H1 (cell line): ENCODE measurements around the gene MEIOSIN. TPM values are rescaled to one million over a fixed set of nuclear protein-coding genes. Genes with fewer than 3 reads are reported as not detected.

Experiments used
- CTCF ChIA-PET: fragments of 300-600 bp; sonication (Branson Sonifier 250); formaldehyde crosslinking; loops from one replicate; lab custom pipeline; 2021; ENCODE audit not compliant: partially characterized antibody; lab: Charles Lee
- POLR2A ChIA-PET: fragments of 300-600 bp; sonication (Branson Sonifier 250); formaldehyde crosslinking; loops from one replicate; lab custom pipeline; 2021; ENCODE audit warnings: inconsistent platforms; ENCODE audit not compliant: partially characterized antibody; lab: Charles Lee
- DNase-seq, 2 experiments: peaks; one replicate each; pipeline versions ENCODE4 v3.0.0 to v3.0.0-alpha.2; 2010 to 2022; ENCODE audit warnings: low spot score in 2 of 2, low read depth in 1 of 2, mixed read lengths in 1 of 2
- FAIRE-seq: peaks from 2 replicates; lab custom pipeline; 2011; peaks lifted over from hg19 to GRCh38; lab: Jason Lieb, UNC
- H2AFZ ChIP-seq: 2 replicates; pipeline ENCODE4 v1.8.1; 2012; ENCODE audit warnings: low read length, inconsistent platforms
- H2AK5ac ChIP-seq: 2 replicates; pipeline ENCODE4 v1.6.1; 2013; ENCODE audit warnings: low read depth, low read length
- H2BK120ac ChIP-seq: replicated peaks from 2 replicates; pipeline ENCODE3; 2013; ENCODE audit warnings: low read depth, low read length, inconsistent platforms
- H2BK12ac ChIP-seq: 2 replicates; pipeline ENCODE4 v1.6.1; 2013; ENCODE audit warnings: low read depth, low read length
- H2BK15ac ChIP-seq: 2 replicates; pipeline ENCODE4 v1.6.1; 2013; ENCODE audit warnings: low read length
- H2BK20ac ChIP-seq: 2 replicates; pipeline ENCODE4 v1.6.1; 2013; ENCODE audit warnings: low read length
- H2BK5ac ChIP-seq: 2 replicates; pipeline ENCODE4 v1.6.1; 2013; ENCODE audit warnings: low read depth, low read length
- H3K14ac ChIP-seq: 2 replicates; pipeline ENCODE4 v1.6.1; 2013; ENCODE audit warnings: inconsistent platforms; ENCODE audit not compliant: insufficient read length
- H3K18ac ChIP-seq: 2 replicates; pipeline ENCODE4 v1.6.1; 2013; ENCODE audit warnings: low read length; ENCODE audit errors: extremely low read depth
- H3K23ac ChIP-seq: 2 replicates; pipeline ENCODE4 v1.6.1; 2013; ENCODE audit warnings: inconsistent platforms; ENCODE audit not compliant: insufficient read length
- H3K23me2 ChIP-seq: 2 replicates; pipeline ENCODE4 v1.6.1; 2013; ENCODE audit warnings: low read depth, low read length
- H3K27ac ChIP-seq: 2 replicates; pipeline ENCODE4 v1.6.1; 2011; ENCODE audit warnings: low read depth, low read length, inconsistent platforms
- H3K27me3 ChIP-seq, 4 experiments: replicated peaks in 1 of 4; 1 replicate in 1 of 4; 2 replicates in 3 of 4; pipeline versions ENCODE4 v1.6.1 to v1.8.1; 2011 to 2013; ENCODE audit warnings: low read length in 3 of 4, mild to moderate bottlenecking in 3 of 4, inconsistent platforms in 2 of 4, mixed read lengths in 2 of 4, moderate library complexity in 1 of 4; ENCODE audit not compliant: control insufficient read depth in 3 of 4, insufficient read depth in 3 of 4; ENCODE audit errors: extremely low read depth in 1 of 4
- H3K36me3 ChIP-seq, 4 experiments: 2 replicates each; pipeline versions ENCODE4 v1.6.1 to v1.8.1; 2011 to 2013; ENCODE audit warnings: mild to moderate bottlenecking in 4 of 4, low read length in 3 of 4, moderate library complexity in 2 of 4, control low read depth in 1 of 4, inconsistent platforms in 1 of 4; ENCODE audit not compliant: insufficient read depth in 4 of 4, control insufficient read depth in 2 of 4
- H3K4ac ChIP-seq: replicated peaks from 2 replicates; pipeline ENCODE3; 2013; ENCODE audit warnings: low read length, low read depth, mixed read lengths, inconsistent platforms; ENCODE audit not compliant: insufficient read length
- H3K4me1 ChIP-seq, 4 experiments: replicated peaks in 1 of 4; 1 replicate in 1 of 4; 2 replicates in 3 of 4; pipeline versions ENCODE4 v1.6.1 to v1.8.1; 2011 to 2013; ENCODE audit warnings: low read length in 3 of 4, inconsistent platforms in 2 of 4, mixed read lengths in 1 of 4; ENCODE audit not compliant: insufficient read depth in 4 of 4, control insufficient read depth in 3 of 4
- H3K4me2 ChIP-seq, 2 experiments: 2 replicates each; pipeline versions ENCODE4 v1.6.1 to v1.8.1; 2011 to 2013; ENCODE audit warnings: low read depth in 2 of 2, low read length in 2 of 2, control low read depth in 1 of 2, inconsistent platforms in 1 of 2, mild to moderate bottlenecking in 1 of 2; ENCODE audit not compliant: insufficient read depth in 1 of 2
- H3K4me3 ChIP-seq, 4 experiments: fragments of 200-600, 300-600 bp in 1 of 4; sonication (generic), shearing (Covaris generic), sonication (Bioruptor Twin) in 1 of 4; 2 replicates each; pipeline versions ENCODE4 v1.5.1 to v1.8.1; 2011 to 2016; ENCODE audit warnings: low read length in 4 of 4, low read depth in 3 of 4, control low read depth in 2 of 4, inconsistent platforms in 2 of 4, mild to moderate bottlenecking in 2 of 4, mixed read lengths in 1 of 4, moderate library complexity in 1 of 4; ENCODE audit not compliant: insufficient read depth in 2 of 4; ENCODE audit errors: extremely low read depth in 1 of 4
- H3K56ac ChIP-seq: replicated peaks from 2 replicates; pipeline ENCODE3; 2013; ENCODE audit warnings: low read depth, mild to moderate bottlenecking, mixed read lengths, low read length, inconsistent platforms; ENCODE audit not compliant: insufficient read length
- H3K79me1 ChIP-seq: 2 replicates; pipeline ENCODE4 v1.6.1; 2013; ENCODE audit warnings: low read depth, low read length, control low read depth
- H3K79me2 ChIP-seq, 2 experiments: 2 replicates each; pipeline versions ENCODE4 v1.6.1 to v1.8.1; 2012 to 2013; ENCODE audit warnings: low read length in 2 of 2, mild to moderate bottlenecking in 2 of 2, inconsistent platforms in 1 of 2; ENCODE audit not compliant: insufficient read depth in 2 of 2, control insufficient read depth in 1 of 2
- H3K9ac ChIP-seq, 4 experiments: replicated peaks in 1 of 4; 1 replicate in 1 of 4; 2 replicates in 3 of 4; pipeline versions ENCODE4 v1.6.1 to v1.8.1; 2011 to 2013; ENCODE audit warnings: low read depth in 3 of 4, low read length in 3 of 4, control low read depth in 2 of 4, mild to moderate bottlenecking in 2 of 4, moderate library complexity in 2 of 4, inconsistent platforms in 1 of 4; ENCODE audit errors: extremely low read depth in 1 of 4
- H3K9me3 ChIP-seq, 2 experiments: 2 replicates each; pipeline versions ENCODE4 v1.6.1 to v1.8.1; 2012 to 2013; ENCODE audit warnings: mild to moderate bottlenecking in 2 of 2, moderate library complexity in 2 of 2, control low read depth in 1 of 2, inconsistent platforms in 1 of 2, low read depth in 1 of 2, low read length in 1 of 2, mixed read lengths in 1 of 2; ENCODE audit not compliant: insufficient read depth in 2 of 2
- H4K20me1 ChIP-seq, 2 experiments: replicated peaks in 1 of 2; 2 replicates each; pipeline versions ENCODE3 to v1.8.1; 2011 to 2013; ENCODE audit warnings: inconsistent platforms in 2 of 2, low read length in 2 of 2, mild to moderate bottlenecking in 1 of 2; ENCODE audit not compliant: insufficient read depth in 2 of 2, control insufficient read depth in 1 of 2
- H4K5ac ChIP-seq: 2 replicates; pipeline ENCODE4 v1.6.1; 2013; ENCODE audit warnings: low read length, low read depth, mixed read lengths, inconsistent platforms; ENCODE audit not compliant: insufficient read length
- H4K8ac ChIP-seq: 2 replicates; pipeline ENCODE4 v1.8.0; 2013; ENCODE audit warnings: mild to moderate bottlenecking, moderate library complexity, low read length, inconsistent platforms; ENCODE audit not compliant: insufficient read depth; ENCODE audit errors: extremely low read depth
- H4K91ac ChIP-seq: replicated peaks from 2 replicates; pipeline ENCODE3; 2013; ENCODE audit warnings: low read length, mixed read lengths, inconsistent platforms; ENCODE audit not compliant: insufficient read length
- BRCA1 ChIP-seq: IDR thresholded peaks from 2 replicates; pipeline ENCODE4 v1.6.1; 2012; ENCODE audit warnings: low read depth, low read length, improper control_type of control experiment
- E2F6 ChIP-seq: IDR thresholded peaks from 2 replicates; pipeline ENCODE4 v1.6.1; 2012; ENCODE audit warnings: inconsistent platforms
- EGR1 ChIP-seq: IDR thresholded peaks from 2 replicates; pipeline ENCODE4 v1.6.1; 2011; ENCODE audit warnings: low read depth, low read length, borderline replicate concordance
- SIX5 ChIP-seq: IDR thresholded peaks from 2 replicates; pipeline ENCODE4 v1.6.1; 2011; ENCODE audit warnings: mild to moderate bottlenecking, low read depth, low read length
- SP4 ChIP-seq: IDR thresholded peaks from 2 replicates; pipeline ENCODE4 v1.6.1; 2012; ENCODE audit warnings: low read length, inconsistent platforms
- SRF ChIP-seq: IDR thresholded peaks from 2 replicates; pipeline ENCODE4 v1.6.1; 2011; ENCODE audit warnings: mild to moderate bottlenecking, low read depth, low read length, moderate library complexity
- TCF12 ChIP-seq: IDR thresholded peaks from 2 replicates; pipeline ENCODE4 v1.6.1; 2011; ENCODE audit warnings: low read depth, mild to moderate bottlenecking, low read length
- WGBS, 2 experiments: shearing (Covaris generic) in 1 of 2; methylation state at CpG; one replicate each; pipeline versions ENCODE4 v1.1.6 to v1.1.7; 2013 to 2015; ENCODE audit warnings: low lambda C conversion rate in 2 of 2, mixed read lengths in 2 of 2, inconsistent platforms in 1 of 2, low coverage in 1 of 2, missing lambda C conversion rate in 1 of 2; ENCODE audit not compliant: insufficient replicate concordance in 2 of 2, insufficient coverage in 1 of 2, insufficient read length in 1 of 2; ENCODE audit errors: extremely low coverage in 1 of 2, missing lambda C conversion rate in 1 of 2; 5-methylcytosine and 5-hydroxymethylcytosine counted together
- polyA plus RNA-seq, 7 experiments: library from polyadenylated mRNA; depleted of rRNA in 3 of 7; stranded (reverse) in 5 of 7; unstranded in 2 of 7; fragments of >200 nt in 5 of 7; fragments of 200-250 nt in 2 of 7; gene quantifications; 1 replicate in 5 of 7; 2 replicates in 1 of 7; 4 replicates in 1 of 7; pipeline versions ENCODE4 v1.2.1 to v1.2.3, GENCODE V29; 2011 to 2013; ENCODE audit warnings: missing spikeins in 2 of 7, mixed read lengths in 2 of 7
- total RNA-seq: library from RNA; stranded (reverse); fragmentation: NEBNext Ultra II Directional; extraction: Animal tissue kit (Norgen Biotek cat#: 25700); gene quantifications from 2 replicates; pipeline ENCODE4 v1.2.1, GENCODE V29; 2021
- TF ChIP-seq, protein P1 (sequence below): IDR thresholded peaks from 2 replicates; pipeline ENCODE4 v1.6.1; 2012; ENCODE audit warnings: inconsistent platforms

MEIOSIN gene
- total and polyA plus RNA-seq, 2 of the 8 experiments (the other 6 are each of a cell fraction or from before 2014, with no cell fraction given), result 0.11 TPM; not detected in 1

- H3K79me1 ChIP-seq, result no peaks in the 10 kb centered on the region
- no peak overlapping the region for H2AFZ ChIP-seq
- CTCF ChIA-PET, result interaction anchor here (0.6 to 2.3 kb wide), 4 partner anchors 13 to 17 kb away, joined by 3 to 16 read pairs (median 4); no protein-coding TSS in a partner anchor
- DNase-seq (no peak), FAIRE-seq (no peak)
- no peak overlapping the region for H2AK5ac ChIP-seq
- H3K56ac ChIP-seq, result no peak overlapping the region
- H2BK20ac ChIP-seq, result no peak overlapping the region
- H3K18ac ChIP-seq, result 0 out of 2 replicates have a peak overlapping the region, but pooled peaks have one; percentile 83
- POLR2A ChIA-PET, result interaction anchor here (0.8 to 16.2 kb wide), 11 partner anchors 8 to 97 kb away, joined by 3 to 284 read pairs (median 38); partner anchors contain the start of genes DMPK, FBXO46, MEIOSIN and QPCTL
- H2BK120ac ChIP-seq, result no peak overlapping the region
- no peaks in the 10 kb centered on the region for H3K9me3 ChIP-seq
- H3K27me3 ChIP-seq, result peaks cover 0 to 2% (median 0%) of the 10 kb centered on the region in 4 experiments; a peak in 1 of 7 replicates
- peaks cover 0 to 3% of the 10 kb centered on the region in 2 experiments for H4K20me1 ChIP-seq
- 88% methylated on average over 13 of the region's 17 CpGs; no CpG with 5 or more reads in 1 of the 2 experiments for WGBS, 2 experiments
- peak overlapping the region; percentile 44 for H3K4ac ChIP-seq
- H3K36me3 ChIP-seq, result no peaks in the 10 kb centered on the region; a peak in 1 of 8 replicates
- peak overlapping the region; percentile 62; the same call in 1 of the 2 replicates for H4K8ac ChIP-seq
- H3K79me2 ChIP-seq, result no peaks in the 10 kb centered on the region
- H3K23ac ChIP-seq, result no peak overlapping the region
- peak overlapping the region; percentile 61 to 94 for H3K4me2 ChIP-seq
- H3K27ac ChIP-seq, result no peak overlapping the region
- H3K14ac ChIP-seq, result no peak overlapping the region
- peak overlapping the region in 2 of 4 experiments; percentile 79 to 89; a peak in 5 of 8 replicates for H3K4me3 ChIP-seq
- no peak overlapping the region for H3K9ac ChIP-seq
- H4K5ac ChIP-seq, result no peak overlapping the region
- peaks cover 7 to 41% (median 33%) of the 10 kb centered on the region in 4 experiments for H3K4me1 ChIP-seq
- peak overlapping the region; percentile 84; the same call in 1 of the 2 replicates for H2BK12ac ChIP-seq
- H3K23me2 ChIP-seq, result peaks cover 26% of the 10 kb centered on the region
- peak overlapping the region; percentile 34 for H4K91ac ChIP-seq
- H2BK15ac ChIP-seq, result 0 out of 2 replicates have a peak overlapping the region, but pooled peaks have one; percentile 61
- H2BK5ac ChIP-seq, result no peak overlapping the region
- TF ChIP-seq, protein P1, sequence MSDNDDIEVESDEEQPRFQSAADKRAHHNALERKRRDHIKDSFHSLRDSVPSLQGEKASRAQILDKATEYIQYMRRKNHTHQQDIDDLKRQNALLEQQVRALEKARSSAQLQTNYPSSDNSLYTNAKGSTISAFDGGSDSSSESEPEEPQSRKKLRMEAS, result no peak
- TF ChIP-seq EGR1, result no peak
- TF ChIP-seq E2F6, result no peak
- no peak for TF ChIP-seq SRF
- no peak for TF ChIP-seq BRCA1
- TF ChIP-seq SP4, result no peak
- no peak for TF ChIP-seq SIX5
- TF ChIP-seq TCF12, result no peak
Measured at GRCh38 chr19:45766296-45766868, 33.1 kb downstream of the MEIOSIN start.
